ENCODE data around the gene RTN4.

The RTN4 gene

DNA sequence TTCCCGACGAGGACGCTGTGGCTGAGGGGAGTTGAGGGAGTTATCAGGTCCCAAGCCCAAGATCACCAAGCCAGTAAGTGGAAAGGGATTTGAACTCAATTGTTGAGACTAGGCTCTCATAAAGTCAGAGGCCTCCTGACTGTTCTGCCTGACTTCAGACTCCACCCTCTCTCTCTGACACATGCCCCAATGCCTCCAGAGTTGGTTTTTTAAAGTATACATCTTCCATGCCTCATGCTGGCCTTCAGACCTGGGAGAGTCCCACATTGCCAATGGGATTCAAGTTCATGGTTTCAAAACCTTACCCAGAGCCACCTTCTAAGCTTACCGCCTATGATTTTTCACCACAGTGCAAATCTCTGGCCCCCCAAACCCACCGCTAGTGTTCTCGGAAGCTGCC is 100.8 kb downstream of the RTN4 start:
- DNase-seq, result no peak

DNA sequence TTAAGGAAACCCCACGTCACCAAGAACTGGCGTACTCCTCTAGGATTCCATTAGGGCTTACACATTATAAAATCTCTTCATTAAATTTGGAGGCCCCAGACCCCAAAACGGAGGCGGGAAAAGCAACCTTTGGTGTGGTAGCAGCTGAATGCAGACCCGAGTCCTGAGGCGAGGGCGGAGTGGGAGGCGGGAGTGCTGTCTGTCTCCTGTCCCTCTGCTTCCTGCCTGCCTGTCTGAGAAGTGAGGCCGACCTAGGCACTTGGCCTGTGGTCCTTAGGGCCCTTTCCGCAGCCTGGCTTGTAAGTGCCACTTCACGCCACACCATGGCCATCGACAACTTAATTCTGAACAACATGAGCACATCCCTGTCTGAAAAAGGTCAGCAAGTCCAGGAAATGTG is 102.1 kb downstream of the RTN4 start:
- DNase-seq, result no peak

DNA sequence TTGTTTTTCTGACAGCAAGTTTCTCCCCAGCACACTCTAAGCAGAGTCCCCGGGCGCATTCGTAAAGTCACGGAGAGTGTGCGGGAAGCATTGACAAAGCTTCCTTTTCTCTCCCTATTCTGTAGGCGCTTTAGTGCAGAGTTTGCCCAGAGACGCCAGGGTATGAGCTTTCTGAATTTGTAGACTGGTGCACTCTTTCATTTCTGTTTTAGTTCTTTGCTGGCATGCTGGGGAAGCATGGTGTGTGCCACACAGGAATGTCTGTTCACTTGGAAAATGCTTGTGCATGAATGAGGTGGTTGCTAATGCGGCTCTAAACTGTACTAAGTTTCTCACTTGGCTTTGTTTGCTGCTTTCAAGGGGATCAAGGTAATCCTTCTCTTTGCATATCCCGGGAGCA is 102.6 kb downstream of the RTN4 start:
- no peak for DNase-seq

DNA sequence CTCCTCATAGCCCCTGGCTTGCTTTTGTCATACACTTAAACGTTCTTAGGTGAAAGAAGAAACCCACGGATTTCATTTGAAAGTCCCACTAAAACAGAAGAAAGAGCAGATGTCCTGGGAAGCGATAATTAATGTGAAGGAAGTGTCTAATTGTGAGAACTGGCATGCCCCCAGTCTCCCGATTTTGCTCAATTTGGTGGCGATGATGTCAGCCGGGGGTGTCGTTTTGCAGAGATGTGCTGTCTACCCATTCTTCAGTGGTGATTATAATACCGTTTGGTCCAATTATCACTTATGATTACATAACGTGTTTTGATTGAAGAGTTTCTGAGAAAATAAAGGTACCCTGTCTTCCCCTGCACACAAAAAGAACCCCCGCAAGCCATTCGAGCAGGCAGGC is 103.1 kb downstream of the RTN4 start:
- DNase-seq, result no peak

DNA sequence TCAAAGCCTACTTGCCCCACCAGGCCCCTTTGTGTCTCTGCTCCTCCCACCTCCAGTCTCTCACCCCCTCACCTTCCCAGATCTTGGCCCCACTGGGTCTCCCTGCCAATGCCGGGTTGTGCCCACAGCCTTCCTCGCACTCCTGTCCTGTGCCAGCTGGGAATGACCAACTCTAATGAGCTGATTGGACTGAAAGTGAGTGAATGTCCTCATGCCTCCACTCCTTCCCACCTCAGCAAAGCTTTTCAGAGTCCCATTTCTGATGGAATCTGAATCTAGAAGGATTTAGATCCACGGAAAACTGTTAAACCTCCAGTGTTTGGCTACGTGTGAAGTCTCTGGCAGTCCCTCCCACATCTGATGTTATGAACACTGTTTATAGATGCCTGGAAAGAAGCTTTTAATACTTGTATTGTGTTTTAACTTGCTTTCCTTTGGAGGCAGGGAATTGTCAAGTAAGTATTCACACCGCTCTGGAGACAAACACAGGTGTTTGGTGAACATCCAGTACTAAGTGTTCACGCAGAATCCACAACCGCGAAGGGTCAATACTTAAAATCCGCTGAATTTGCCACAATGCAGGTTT is 103.9 kb downstream of the RTN4 start:
- DNase-seq, result no peak

DNA sequence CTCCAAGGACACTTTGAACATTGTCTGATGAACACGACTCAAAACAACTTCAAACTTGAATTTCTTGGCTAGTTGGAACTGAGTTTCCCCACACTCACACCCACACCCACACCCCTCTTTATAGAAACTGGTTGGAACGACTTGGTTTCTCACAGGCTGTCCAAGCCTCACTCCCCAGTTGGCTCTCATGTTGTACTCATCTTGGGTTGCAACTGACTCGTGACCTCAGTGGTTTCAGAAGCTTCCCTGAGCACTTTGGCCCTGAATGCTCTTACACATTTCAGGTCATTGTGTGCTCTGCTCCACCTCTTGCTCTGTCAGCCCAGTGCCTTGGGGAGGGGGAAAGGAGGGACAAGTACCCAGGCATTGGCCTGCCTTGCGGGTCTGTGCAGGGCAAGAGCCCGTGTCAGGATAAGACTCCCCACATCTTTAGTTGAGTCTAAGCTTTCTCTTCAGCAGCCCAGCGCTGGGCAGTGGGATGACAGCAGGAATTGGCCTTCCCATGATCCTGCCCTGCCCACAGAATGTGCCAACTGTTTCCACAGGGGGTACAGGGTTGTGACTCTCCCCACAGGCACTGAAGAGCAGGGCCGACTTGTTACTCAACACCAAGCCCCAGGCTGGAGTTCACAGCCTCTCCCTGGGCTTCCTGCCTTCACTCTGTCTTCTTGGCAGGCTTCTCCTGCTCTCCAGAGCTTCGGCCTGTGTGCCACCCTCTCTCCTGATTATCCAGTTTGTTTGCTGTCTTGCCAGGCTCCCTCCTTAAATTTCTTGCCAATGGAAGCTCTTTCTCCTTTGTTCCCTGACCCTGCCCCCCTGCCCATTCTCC is 104.6 kb downstream of the RTN4 start:
- no peak for DNase-seq

DNA sequence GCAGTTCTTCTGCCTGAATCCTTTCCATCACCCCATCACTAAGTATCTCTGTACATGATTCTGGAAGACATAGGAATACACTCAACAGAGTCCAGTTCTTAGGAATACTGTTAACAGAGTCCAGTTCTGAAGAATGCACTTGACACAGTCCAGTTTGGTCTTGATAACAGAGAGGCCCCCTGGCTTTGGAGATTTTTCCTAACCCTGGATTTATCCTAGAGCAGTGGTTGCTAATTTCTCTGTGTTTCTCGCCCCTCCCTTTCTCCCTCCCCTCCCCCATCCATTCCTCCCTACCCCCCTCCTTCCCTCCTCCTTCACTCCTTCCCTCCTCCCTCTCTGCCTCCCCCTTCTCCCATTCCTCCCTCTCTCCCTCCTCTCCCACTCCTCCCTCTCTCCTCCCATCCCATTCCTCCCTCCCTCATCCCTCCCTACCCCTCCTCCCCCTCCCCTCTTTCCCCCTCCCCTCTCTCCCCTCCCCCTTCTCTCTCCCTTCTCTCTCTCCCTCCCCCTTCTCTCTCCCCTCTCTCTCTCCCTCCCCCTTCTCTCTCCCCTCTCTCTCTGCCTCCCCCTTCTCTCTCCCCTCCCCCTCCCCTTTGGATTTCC is 105.4 kb downstream of the RTN4 start:
- no peak for DNase-seq

DNA sequence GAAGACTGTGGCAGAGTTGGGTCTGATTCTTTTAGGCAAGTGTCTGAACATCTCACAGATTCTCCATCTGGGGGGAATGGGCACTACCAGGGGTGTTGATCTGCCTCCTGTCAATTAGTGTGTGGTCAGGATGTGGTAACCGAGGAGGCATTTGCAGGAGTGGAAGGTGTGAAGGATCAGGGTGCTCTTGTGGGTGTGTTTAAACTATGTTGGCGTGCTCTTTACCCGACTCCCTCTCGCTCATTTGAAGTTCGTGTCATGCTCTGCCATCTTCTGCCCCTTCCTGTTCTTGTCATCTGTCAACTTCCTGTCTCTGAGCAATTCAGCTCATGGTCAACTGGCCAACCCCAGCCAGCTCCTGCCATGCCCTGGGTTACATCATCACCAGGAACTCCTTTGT is 107.9 kb downstream of the RTN4 start:
- no peak for DNase-seq

DNA sequence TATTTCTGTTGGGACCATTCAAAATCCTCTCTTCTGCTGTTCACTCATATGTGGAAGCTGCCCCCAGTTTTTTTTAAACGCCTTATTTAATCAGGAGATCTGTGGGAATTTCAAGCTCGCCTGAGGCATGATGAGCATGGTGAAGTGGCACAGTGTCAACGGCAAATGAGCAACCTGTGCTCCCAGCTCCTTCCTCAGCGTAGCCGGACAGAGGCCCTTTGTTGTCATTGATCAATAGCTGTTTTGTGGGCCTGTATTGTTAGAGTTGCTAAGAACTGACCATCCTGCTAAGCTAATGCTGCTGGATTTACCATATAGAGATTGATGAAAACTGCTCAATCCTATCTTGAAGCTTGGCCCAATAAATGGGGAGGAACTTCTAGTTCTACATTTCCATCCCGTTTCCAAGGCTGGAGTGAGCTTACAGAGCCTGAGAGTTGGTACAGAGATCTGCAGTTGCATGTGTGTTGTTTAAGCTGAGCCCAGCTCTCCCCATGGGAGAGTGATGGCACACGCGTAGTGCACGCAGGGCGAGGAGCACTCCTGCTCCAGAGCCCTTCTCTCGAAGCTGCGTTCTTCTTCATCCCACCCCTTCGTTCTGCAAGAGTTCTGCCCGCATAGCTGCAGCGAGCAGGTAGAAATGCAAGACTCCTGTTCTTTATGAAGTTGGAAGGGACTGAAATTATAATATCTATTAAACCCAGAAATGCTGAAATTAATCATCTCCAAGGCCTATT is 108.8 kb downstream of the RTN4 start:
- no peak for DNase-seq

DNA sequence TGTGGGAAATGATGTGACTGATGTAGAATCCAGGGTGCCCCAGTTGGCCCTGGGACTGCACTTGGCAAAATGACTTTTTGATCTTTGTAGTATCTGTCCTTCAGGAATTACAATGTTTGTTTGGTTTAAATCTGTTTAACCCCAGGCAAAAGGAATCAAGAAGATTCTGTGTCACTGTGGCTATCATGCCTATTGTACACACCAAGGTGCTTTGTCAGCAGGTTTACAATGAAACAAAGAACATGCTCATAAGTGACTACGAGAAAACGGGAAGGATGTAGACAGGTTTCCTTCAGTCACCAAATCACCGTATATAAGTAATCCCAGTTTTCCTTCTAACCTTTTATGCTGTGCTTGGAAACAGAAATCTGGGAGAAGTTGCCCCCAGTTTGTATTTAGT is 109.5 kb downstream of the RTN4 start:
- DNase-seq, result no peak

DNA sequence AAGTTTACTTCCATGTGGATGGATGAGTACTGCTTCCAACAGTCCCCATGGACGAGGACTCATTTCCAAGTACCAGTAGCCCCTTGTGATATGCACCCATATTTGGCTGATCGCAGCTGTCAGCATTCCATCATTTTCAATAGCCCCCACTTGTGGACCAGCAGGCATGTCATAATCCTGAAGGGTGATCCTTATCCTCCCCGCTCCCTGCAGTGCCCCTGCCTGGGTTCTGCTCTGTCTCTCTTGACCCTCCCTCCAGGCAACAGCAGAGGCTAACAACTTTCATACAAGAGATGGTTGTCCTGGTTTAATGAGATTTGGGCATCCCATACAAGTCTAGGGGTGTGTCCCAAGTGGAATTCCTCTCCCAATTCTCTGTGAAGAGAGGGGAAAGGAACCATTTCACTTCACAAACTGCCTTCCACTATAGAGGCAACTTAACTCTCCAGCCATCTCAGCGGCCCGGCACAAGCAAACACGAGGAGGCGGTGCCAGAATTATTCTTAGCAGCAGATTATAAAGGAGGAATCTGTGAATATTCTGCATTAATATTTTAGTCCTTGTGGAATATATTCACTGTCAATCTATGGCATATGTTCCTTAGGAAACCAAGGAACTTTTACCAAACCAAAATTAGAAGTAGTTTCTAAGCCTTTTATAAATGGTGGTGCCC is 110.7 kb downstream of the RTN4 start:
- DNase-seq, result no peak

DNA sequence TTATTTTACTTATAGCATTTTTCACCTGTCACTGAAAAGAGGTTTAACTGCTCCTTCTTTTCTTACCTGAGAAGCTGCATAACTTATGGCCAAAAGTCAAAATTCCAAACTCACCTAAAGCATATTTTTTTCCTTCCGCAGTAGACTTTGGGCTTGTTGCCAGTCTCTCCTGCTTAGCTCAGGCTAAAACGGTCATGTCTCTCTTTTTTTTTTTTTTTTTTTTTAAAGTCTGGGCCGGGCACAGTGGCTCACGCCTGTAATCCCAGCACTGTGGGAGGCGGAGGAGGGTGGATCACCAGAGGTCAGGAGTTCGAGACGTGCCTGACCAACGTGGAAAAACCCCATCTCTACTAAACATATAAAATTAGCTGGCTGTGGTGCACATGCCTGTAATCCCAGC is 113.5 kb downstream of the RTN4 start:
- DNase-seq, result no peak

DNA sequence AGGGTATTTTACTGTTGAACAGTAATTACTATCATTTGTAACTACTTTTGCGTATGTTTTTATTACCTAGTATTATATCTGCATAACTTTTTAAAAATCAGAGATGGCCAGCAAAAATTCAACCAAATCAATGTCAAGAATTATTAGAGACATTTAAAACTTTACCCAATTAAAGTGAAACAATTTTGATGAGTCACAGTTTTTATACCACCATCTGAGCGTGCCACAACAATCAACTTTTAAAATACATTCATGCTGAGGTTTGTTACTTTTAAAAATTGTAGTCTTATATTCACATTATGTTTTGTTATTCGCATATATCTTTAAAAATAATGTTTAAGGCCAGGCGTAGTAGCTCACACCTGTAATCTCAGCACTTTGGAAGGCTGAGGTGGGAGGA is 114.9 kb downstream of the RTN4 start:
- DNase-seq, result no peak

DNA sequence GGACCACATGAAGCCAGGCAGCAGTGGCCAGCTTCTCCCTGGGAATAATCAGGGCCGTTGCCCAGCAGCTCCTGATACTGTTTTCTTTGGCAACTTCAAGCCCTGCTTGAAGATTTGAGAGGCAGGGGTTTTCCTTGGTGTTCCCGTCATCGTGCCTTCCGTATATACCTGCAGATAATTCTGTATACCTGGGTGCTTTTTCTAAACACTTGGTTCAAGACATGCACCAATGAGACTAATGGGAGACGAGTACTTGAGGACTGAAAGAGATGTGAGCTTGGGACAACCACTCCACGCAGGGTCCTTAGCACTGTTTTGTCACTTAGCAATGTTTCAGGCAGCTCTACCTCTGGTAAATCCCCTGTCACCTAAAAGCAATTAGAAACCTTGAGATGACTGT is 118.8 kb downstream of the RTN4 start:
- no peak for DNase-seq

DNA sequence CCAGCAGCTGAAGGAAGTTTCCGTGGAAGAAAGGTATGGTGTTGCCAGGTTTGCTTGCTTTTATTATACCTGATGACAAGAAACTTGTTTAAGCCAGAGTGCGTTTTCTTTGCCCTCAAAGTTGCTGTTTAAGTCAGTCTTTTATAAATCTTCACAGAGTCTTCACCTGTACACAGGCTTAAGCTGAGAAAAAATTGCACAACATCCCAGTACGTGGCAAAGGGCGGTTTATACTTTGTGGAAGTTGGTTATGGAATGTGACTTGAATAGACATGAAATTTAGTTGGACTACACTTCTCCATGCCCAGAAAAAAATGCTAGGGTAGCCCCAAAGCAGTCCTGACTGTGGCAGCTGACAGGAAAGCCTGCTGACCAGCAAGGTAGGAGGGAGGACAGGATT is 121.5 kb downstream of the RTN4 start:
- no peak for DNase-seq

DNA sequence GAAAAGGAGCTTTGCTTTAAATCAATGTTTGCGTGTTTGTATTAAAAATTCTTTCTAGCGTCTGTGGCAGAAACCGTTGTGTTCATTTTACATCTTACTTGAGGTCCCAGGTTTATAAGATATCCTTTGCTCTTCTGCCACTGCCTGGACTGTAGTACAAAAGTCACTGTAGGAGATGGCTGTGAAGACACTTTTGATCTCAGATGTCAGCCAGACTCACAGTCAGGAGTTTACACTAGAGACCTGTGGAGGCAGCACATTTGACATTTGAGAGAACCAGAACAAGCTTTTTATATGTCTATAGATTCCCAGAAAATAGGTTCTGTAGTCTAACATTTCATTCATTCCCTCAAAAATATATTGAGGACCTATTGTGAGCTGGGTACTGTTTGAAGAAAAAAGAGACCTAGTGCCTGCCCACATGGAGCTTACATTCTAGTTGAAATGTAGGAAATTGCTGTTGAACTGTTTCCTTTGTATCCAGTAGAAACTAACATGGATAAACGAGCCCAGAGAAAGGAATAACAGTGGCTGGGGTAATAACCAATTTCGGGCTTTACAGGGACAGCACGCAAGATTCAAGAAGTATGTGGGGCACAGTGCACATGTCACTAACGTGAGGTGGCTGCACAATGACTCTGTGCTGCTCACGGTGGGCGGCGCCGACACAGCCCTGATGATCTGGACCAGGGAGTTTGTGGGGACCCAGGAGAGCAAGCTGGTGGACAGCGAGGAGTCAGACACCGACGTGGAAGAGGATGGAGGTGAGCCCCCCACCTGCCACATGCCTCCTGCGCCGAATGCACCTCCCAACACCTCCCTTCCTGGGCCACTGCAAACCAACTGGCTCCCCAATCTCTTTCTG is 122.3 kb downstream of the RTN4 start:
- DNase-seq, result no peak

DNA sequence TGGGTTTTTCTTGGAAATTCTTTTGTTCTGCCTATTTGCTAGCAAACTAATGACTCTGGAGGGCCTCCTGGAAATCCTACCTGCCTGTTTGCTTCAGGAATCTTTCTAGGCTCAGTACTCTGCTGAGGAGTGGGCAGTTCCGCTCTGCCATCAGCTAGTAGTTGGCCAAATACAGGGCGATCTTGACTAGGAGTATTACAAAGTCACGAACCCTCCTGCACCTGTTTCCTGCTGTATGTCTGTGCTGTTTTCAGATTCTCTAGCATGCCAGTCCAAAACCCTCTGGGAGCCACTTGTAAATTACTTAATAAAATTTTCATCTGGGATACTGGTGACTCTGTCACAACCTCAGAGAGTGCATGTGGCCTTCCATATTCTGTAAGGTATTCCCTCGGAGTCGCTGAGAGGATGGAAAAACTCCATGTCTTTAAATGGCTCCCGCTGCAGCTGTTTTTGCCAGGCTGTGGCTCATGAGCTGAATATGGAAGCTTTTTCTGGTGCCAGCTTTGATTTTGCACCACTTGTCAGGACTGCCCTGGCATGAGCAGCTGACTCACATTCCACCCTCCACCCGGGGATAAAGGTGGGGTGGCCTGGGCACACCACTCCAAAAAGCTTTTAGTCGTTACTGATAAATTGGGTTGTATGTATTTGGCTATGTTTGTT is 123.0 kb downstream of the RTN4 start:
- DNase-seq, result no peak

DNA sequence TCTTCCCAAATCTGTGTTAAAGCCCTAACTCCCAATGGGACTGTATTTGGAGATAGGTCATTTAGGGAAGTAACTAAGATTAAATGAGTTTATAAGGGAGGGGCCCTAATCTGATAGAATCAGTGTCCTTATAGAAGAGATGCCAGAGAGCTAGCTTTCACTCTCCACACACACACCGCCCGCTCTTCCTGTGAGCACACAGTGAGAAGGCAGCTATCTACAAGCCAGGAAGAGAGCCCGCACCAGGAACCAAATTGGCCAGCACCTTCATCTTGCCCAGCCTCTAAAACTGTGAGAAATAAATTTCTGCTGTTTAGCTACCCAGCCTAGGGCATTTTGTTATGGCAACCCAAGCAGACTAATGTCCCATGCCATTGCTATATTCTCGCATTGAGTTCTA is 125.2 kb downstream of the RTN4 start:
- DNase-seq, result no peak

DNA sequence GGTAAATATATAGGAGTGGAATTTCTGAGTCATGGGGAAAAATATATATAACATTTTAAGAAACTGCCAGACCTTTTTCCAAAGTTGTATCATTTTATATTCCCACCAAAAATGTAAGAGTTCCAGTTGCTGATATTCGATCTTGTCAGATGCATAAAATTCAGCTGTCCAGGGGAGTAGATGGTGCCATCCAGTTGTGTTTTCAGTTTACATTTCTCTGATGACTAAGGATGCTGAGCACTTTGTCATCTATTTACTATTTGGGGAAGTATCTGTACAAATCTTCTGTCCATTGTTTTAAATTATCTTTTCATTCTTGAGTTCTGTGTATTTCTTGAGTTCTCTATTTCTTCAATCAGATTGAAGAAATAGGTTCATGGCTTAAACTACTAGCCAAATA is 126.1 kb downstream of the RTN4 start:
- DNase-seq, result no peak
